Measurements from ENCODE around the gene COX4I2. TPM values are rescaled to one million over a fixed set of nuclear protein-coding genes. Genes with fewer than 3 reads are reported as not detected.

COX4I2 gene
- total RNA-seq, 4 donors from 2014 or later: 0.83 to 3.1 (median 2.6) TPM; not detected in 1

DNA sequence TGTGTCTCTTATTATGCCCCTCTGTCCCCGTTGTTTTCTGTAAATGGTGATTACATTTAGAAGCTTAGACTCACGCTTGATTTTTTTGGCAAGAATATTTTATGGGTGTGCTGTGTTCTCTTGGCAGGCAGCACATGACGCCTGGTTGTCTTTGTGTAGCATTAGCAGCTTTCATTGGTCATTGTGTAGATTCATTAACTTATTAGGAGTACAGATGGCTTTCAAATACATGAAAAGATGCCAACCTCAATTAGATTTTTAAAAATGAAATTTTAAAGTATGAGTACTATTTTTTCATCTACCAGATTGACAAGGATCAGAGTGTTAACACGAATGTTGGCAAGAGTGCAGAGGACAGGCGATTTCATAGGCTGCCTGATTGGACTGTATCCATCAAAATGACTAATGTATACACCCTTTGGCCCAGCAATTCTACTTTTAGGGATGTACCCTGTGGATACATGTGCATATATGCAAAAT is 15.2 kb downstream of the COX4I2 start:
- Histone ChIP-seq H3K4me3 (no peak overlapping the region), H3K9me3 (no peaks in the 10 kb centered on the region), H3K4me1 (peaks cover 8 to 20% (median 13%) of the 10 kb centered on the region in 3 donors), H3K36me3 (no peaks in the 10 kb centered on the region), H3K27me3 (no peaks in the 10 kb centered on the region), H3K27ac (peak overlapping the region in 2 of 4 donors; percentile 34 to 45)
- TF ChIP-seq CTCF (IDR thresholded peaks at IDR 0.05) (no peak), POLR2A (IDR thresholded peaks at IDR 0.05) (no peak)
- 11 to 17% methylated on average over 5 of the region's 5 CpGs for WGBS, 2 donors
- no peak for DNase-seq
- intact Hi-C loops (cut with DNase I): no loop called here

- WGBS, 2 donors: 43 to 51% methylated on average over 5 of the region's 5 CpGs
- DNase-seq: no peak
- intact Hi-C loops (cut with DNase I): no loop called here
- Histone ChIP-seq H3K27ac (no peak overlapping the region), H3K4me3 (no peak overlapping the region), H3K9me3 (no peaks in the 10 kb centered on the region), H3K27me3 (no peaks in the 10 kb centered on the region), H3K4me1 (peaks cover 8 to 20% (median 13%) of the 10 kb centered on the region in 3 donors), H3K36me3 (no peaks in the 10 kb centered on the region)
- TF ChIP-seq POLR2A (IDR thresholded peaks at IDR 0.05) (no peak), CTCF (IDR thresholded peaks at IDR 0.05) (no peak)
These were observed 15.8 kb downstream of the COX4I2 start for GRCh38 chr20:31653561-31653960.

DNA sequence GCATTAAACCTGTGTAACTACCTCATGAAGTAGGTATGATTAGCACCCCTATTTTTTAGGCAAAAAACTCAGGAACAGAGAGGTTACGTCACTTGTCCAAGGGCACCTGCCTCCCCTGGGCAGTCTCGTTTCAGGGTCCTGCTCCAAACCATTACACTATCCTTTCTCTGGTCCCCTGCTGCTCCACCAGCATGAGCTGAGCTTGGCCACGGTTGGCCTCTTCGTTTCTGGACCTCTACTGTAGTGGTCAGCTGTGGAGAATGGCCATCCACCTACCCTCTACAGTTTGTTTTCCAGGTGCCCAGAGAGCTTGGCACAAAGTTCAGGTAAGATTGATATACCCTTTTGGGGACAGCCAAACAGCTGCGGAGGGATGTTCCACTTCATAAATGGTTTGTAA is 16.8 kb downstream of the COX4I2 start:
- no peak overlapping the region for H3K27ac ChIP-seq
- H3K27me3 ChIP-seq: no peaks in the 10 kb centered on the region
- 71 to 81% methylated on average over 5 of the region's 5 CpGs for WGBS, 2 donors
- intact Hi-C loops (cut with DNase I): no loop called here
- DNase-seq: no peak
- peaks cover 8 to 20% (median 13%) of the 10 kb centered on the region in 3 donors for H3K4me1 ChIP-seq
- TF ChIP-seq CTCF (IDR thresholded peaks at IDR 0.05) (no peak), POLR2A (IDR thresholded peaks at IDR 0.05) (no peak)
- no peak overlapping the region for H3K4me3 ChIP-seq
- H3K36me3 ChIP-seq: no peaks in the 10 kb centered on the region
- H3K9me3 ChIP-seq: no peaks in the 10 kb centered on the region

- H3K4me3 ChIP-seq: peak overlapping the region; percentile 10 to 62 (median 40)
- no peaks in the 10 kb centered on the region for H3K27me3 ChIP-seq
- H3K36me3 ChIP-seq: peaks cover 0 to 35% (median 13%) of the 10 kb centered on the region in 3 donors
- peaks cover 26 to 55% (median 38%) of the 10 kb centered on the region in 3 donors for H3K4me1 ChIP-seq
- peak overlapping the region; percentile 68 to 82 (median 80) for H3K27ac ChIP-seq
- H3K9me3 ChIP-seq: no peaks in the 10 kb centered on the region
- TF ChIP-seq POLR2A (IDR thresholded peaks at IDR 0.05) (peak in 1 of 4 donors; percentile 38), CTCF (IDR thresholded peaks at IDR 0.05) (peak; percentile 53 to 91 (median 74))
- no peak for DNase-seq
- intact Hi-C loops (cut with DNase I): loop anchor here (2.0 to 5.0 kb wide), 2 partner anchors 37 to 61 kb away; partner anchors contain the start of gene BCL2L1
- WGBS, 2 donors: 6 to 7% methylated on average over 16 to 19 of the region's 31 CpGs
These were observed 24.1 kb downstream of the COX4I2 start for GRCh38 chr20:31661625-31662371.

- peaks cover 30 to 61% (median 43%) of the 10 kb centered on the region in 3 donors for H3K4me1 ChIP-seq
- H3K27me3 ChIP-seq: no peaks in the 10 kb centered on the region
- no peak overlapping the region for H3K4me3 ChIP-seq
- TF ChIP-seq CTCF (IDR thresholded peaks at IDR 0.05) (no peak), POLR2A (IDR thresholded peaks at IDR 0.05) (no peak)
- intact Hi-C loops (cut with DNase I): loop anchor here (2.0 to 5.0 kb wide), 2 partner anchors 36 to 60 kb away; partner anchors contain the start of gene BCL2L1
- peaks cover 0 to 41% (median 13%) of the 10 kb centered on the region in 3 donors for H3K36me3 ChIP-seq
- peak overlapping the region; percentile 68 to 82 (median 80) for H3K27ac ChIP-seq
- DNase-seq: no peak
- H3K9me3 ChIP-seq: no peaks in the 10 kb centered on the region
- WGBS, 2 donors: 59 to 60% methylated on average over 5 to 6 of the region's 6 CpGs
These were observed 24.7 kb downstream of the COX4I2 start for GRCh38 chr20:31662372-31662854.
